H54 (cell line): Measurements from ENCODE around the gene LRRC39.
"Not testable (repeated sequence)": the region's sequence is repeated elsewhere in the genome, so short reads cannot be mapped to it uniquely, and the experiment has no call there.

Experiments
- DNase-seq: peaks from one replicate; pipeline ENCODE4 v3.0.0; 2011; ENCODE audit warnings: low spot score, mixed read lengths; ENCODE audit not compliant: insufficient read length
- FAIRE-seq: peaks from 3 replicates; lab custom pipeline; 2011; peaks lifted over from hg19 to GRCh38; lab: Jason Lieb, UNC
- POLR2A ChIP-seq: IDR thresholded peaks from 2 replicates; pipeline ENCODE4 v1.6.1; 2011; ENCODE audit warnings: low read depth, mild to moderate bottlenecking, low read length

LRRC39 gene

GRCh38 chr1:100178091-100178490, at the start of gene LRRC39:
Gene LRRC39 (minus strand): TSS chr1:100178256. CDS start chr1:100168516, 9,740 bp downstream.
- FAIRE-seq (no peak), DNase-seq (no peak)
- no peak for TF ChIP-seq POLR2A

GRCh38 chr1:100222428-100222827, 44.4 kb upstream of the LRRC39 start:
- FAIRE-seq (no peak), DNase-seq (no peak)
- no peak for TF ChIP-seq POLR2A

GRCh38 chr1:100219883-100220282, 41.8 kb upstream of the LRRC39 start:
- DNase-seq (no peak), FAIRE-seq (no peak)
- no peak for TF ChIP-seq POLR2A

GRCh38 chr1:100219457-100219856, 41.4 kb upstream of the LRRC39 start:
- no peak for TF ChIP-seq POLR2A
- DNase-seq = no peak
- FAIRE-seq = no peak

GRCh38 chr1:100217834-100218233, 39.8 kb upstream of the LRRC39 start:
- no peak for DNase-seq
- no peak for FAIRE-seq
- TF ChIP-seq POLR2A = no peak

- no peak for TF ChIP-seq POLR2A
- FAIRE-seq = no peak
Observed at GRCh38 chr1:100215101-100215500, 37.0 kb upstream of the LRRC39 start.

GRCh38 chr1:100213141-100213540, 35.1 kb upstream of the LRRC39 start:
- DNase-seq (no peak), FAIRE-seq (no peak)
- no peak for TF ChIP-seq POLR2A

More at GRCh38 chr1:100215101-100215500, 37.0 kb upstream of the LRRC39 start:
- no peak for DNase-seq

GRCh38 chr1:100206301-100206700, 28.2 kb upstream of the LRRC39 start:
- FAIRE-seq (no peak), DNase-seq (no peak)
- no peak for TF ChIP-seq POLR2A

GRCh38 chr1:100205593-100205992, 27.5 kb upstream of the LRRC39 start:
- DNase-seq, FAIRE-seq: not testable (repeated sequence)

- not testable (repeated sequence) for DNase-seq, FAIRE-seq
Observed at GRCh38 chr1:100205103-100205502, 27.0 kb upstream of the LRRC39 start.

- not testable (repeated sequence) for DNase-seq, FAIRE-seq
Observed at GRCh38 chr1:100202703-100203102, 24.6 kb upstream of the LRRC39 start.

GRCh38 chr1:100200060-100200459, 22.0 kb upstream of the LRRC39 start:
- not testable (repeated sequence) for DNase-seq, FAIRE-seq

GRCh38 chr1:100198596-100198995, 20.5 kb upstream of the LRRC39 start:
- no peak for TF ChIP-seq POLR2A
- no peak for FAIRE-seq
- no peak for DNase-seq

GRCh38 chr1:100188617-100189016, 10.6 kb upstream of the LRRC39 start:
- DNase-seq (no peak), FAIRE-seq (peak; percentile 58)
- TF ChIP-seq POLR2A = no peak

GRCh38 chr1:100187912-100188311, 9.9 kb upstream of the LRRC39 start:
- FAIRE-seq (no peak), DNase-seq (no peak)
- TF ChIP-seq POLR2A = no peak

GRCh38 chr1:100184536-100184935, 6.5 kb upstream of the LRRC39 start:
- FAIRE-seq = no peak
- no peak for TF ChIP-seq POLR2A
- no peak for DNase-seq
